DOHH2 (cell line): ENCODE results near the gene WARS2.
"Not testable (repeated sequence)": the region's sequence is repeated elsewhere in the genome, so short reads cannot be mapped to it uniquely, and the experiment has no call there.

ENCODE experiments used
- H3F3A ChIP-seq: fragments of 200-600 bp; sonication (generic), shearing (Covaris generic); 2 replicates; pipeline ENCODE4 v1.6.0; 2016; ENCODE audit warnings: antibody characterized with exemption, mild to moderate bottlenecking; ENCODE audit not compliant: control insufficient read depth, insufficient read depth
- H3K27ac ChIP-seq: fragments of 200-600 bp; sonication (generic); 2 replicates; pipeline ENCODE4 v1.5.1; 2014; ENCODE audit warnings: low read depth, mild to moderate bottlenecking, low read length, moderate library complexity
- H3K27me3 ChIP-seq: fragments of 200-600 bp; sonication (generic); 2 replicates; pipeline ENCODE4 v1.6.1; 2014; ENCODE audit warnings: mild to moderate bottlenecking, low read length, mixed read lengths; ENCODE audit not compliant: control insufficient read depth
- H3K36me3 ChIP-seq: fragments of 200-600 bp; sonication (generic); 2 replicates; pipeline ENCODE4 v1.6.1; 2014; ENCODE audit warnings: mild to moderate bottlenecking, low read length, moderate library complexity, mixed read lengths; ENCODE audit not compliant: control insufficient read depth
- H3K4me1 ChIP-seq: fragments of 200-600 bp; sonication (generic); 2 replicates; pipeline ENCODE4 v1.6.1; 2014; ENCODE audit warnings: mild to moderate bottlenecking, low read length, mixed read lengths; ENCODE audit not compliant: control insufficient read depth
- H3K4me2 ChIP-seq: fragments of 200-600 bp; sonication (generic); 2 replicates; pipeline ENCODE4 v1.6.0; 2014; ENCODE audit warnings: mild to moderate bottlenecking, low read length, moderate library complexity
- H3K4me3 ChIP-seq: fragments of 200-600 bp; sonication (generic); 2 replicates; pipeline ENCODE4 v1.5.1; 2014; ENCODE audit warnings: mild to moderate bottlenecking, low read length, mixed read lengths
- H3K79me2 ChIP-seq: fragments of 200-600 bp; sonication (generic); 2 replicates; pipeline ENCODE4 v1.6.1; 2014; ENCODE audit warnings: mild to moderate bottlenecking, low read length, mixed read lengths; ENCODE audit not compliant: control insufficient read depth
- H3K9me2 ChIP-seq: fragments of 200-600 bp; sonication (generic); replicated peaks from 2 replicates; pipeline ENCODE4 v1.6.1; 2014; ENCODE audit warnings: mild to moderate bottlenecking, low read length, mixed read lengths; ENCODE audit not compliant: control insufficient read depth
- H3K9me3 ChIP-seq: fragments of 200-600 bp; sonication (generic); 2 replicates; pipeline ENCODE4 v1.6.1; 2014; ENCODE audit warnings: antibody characterized with exemption, low read length, mixed read lengths; ENCODE audit not compliant: control insufficient read depth, insufficient read depth
- H4K20me1 ChIP-seq: fragments of 200-600 bp; sonication (generic); 2 replicates; pipeline ENCODE4 v1.6.0; 2014; ENCODE audit warnings: low read depth, mild to moderate bottlenecking, antibody characterized with exemption, low read length, moderate library complexity; ENCODE audit not compliant: control insufficient read depth, insufficient read depth
- EZH2phosphoT487 ChIP-seq: fragments of 200-600 bp; sonication (generic); IDR thresholded peaks from 2 replicates; pipeline ENCODE4 v1.6.1; 2017; ENCODE audit warnings: borderline replicate concordance, mild to moderate bottlenecking, antibody characterized with exemption, low read length, moderate library complexity, mixed read lengths
- TF ChIP-seq, protein P1 (sequence below): fragments of 200-600 bp; sonication (generic); IDR thresholded peaks from one replicate; pipeline ENCODE4 v1.5.1; 2014; ENCODE audit warnings: antibody characterized with exemption, mild to moderate bottlenecking, low read depth, low read length; ENCODE audit not compliant: poor library complexity, severe bottlenecking

WARS2 gene

DNA sequence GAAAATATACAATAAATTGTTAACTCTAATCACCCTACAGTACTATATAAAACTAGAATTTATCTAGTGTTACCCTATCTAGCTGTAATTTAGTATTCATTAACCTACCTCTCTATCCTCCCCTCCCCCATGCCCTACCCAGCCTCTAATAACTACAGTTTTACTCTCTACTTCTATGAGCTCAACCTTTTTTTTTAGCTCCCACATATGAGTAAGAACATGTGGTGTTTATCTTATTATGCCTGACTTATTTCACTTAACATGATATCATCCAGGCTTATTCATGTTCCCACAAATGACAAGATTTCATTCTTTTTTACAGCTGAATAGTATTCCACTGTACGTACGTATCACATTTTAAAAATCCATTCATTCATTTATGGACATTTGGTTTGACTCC lies 46.0 kb upstream of the WARS2 start:
- no peaks in the 10 kb centered on the region for H3F3A ChIP-seq
- H3K4me1 ChIP-seq: no peaks in the 10 kb centered on the region
- H3K4me2 ChIP-seq: no peak overlapping the region
- no peaks in the 10 kb centered on the region for H3K9me3 ChIP-seq
- no peaks in the 10 kb centered on the region for H3K27me3 ChIP-seq
- H3K27ac ChIP-seq: no peak overlapping the region
- no peaks in the 10 kb centered on the region for H3K79me2 ChIP-seq
- no peaks in the 10 kb centered on the region for H3K9me2 ChIP-seq
- no peaks in the 10 kb centered on the region for H4K20me1 ChIP-seq
- TF ChIP-seq, protein P1, sequence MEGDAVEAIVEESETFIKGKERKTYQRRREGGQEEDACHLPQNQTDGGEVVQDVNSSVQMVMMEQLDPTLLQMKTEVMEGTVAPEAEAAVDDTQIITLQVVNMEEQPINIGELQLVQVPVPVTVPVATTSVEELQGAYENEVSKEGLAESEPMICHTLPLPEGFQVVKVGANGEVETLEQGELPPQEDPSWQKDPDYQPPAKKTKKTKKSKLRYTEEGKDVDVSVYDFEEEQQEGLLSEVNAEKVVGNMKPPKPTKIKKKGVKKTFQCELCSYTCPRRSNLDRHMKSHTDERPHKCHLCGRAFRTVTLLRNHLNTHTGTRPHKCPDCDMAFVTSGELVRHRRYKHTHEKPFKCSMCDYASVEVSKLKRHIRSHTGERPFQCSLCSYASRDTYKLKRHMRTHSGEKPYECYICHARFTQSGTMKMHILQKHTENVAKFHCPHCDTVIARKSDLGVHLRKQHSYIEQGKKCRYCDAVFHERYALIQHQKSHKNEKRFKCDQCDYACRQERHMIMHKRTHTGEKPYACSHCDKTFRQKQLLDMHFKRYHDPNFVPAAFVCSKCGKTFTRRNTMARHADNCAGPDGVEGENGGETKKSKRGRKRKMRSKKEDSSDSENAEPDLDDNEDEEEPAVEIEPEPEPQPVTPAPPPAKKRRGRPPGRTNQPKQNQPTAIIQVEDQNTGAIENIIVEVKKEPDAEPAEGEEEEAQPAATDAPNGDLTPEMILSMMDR: no peak
- no peak for TF ChIP-seq EZH2phosphoT487
- no peak overlapping the region for H3K4me3 ChIP-seq
- no peaks in the 10 kb centered on the region for H3K36me3 ChIP-seq

DNA sequence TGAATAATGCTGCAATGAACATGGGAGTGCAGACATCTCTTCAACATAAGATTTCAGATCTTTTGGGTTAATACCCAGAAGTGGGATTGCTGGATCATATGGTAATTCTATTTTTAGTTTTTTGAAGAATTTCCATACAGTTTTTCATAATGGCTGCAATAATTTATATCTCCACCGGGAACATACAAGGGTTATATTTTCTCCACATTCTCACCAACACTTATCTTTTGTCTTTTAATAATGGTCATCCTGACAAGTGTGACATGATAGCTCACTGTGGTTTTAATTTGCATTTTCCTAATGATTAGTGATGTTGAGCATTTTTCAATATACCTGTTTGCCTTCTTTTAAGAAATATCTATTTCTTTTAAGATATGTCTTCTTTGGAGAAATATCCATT lies 44.5 kb upstream of the WARS2 start:
- no peaks in the 10 kb centered on the region for H3K9me3 ChIP-seq

DNA sequence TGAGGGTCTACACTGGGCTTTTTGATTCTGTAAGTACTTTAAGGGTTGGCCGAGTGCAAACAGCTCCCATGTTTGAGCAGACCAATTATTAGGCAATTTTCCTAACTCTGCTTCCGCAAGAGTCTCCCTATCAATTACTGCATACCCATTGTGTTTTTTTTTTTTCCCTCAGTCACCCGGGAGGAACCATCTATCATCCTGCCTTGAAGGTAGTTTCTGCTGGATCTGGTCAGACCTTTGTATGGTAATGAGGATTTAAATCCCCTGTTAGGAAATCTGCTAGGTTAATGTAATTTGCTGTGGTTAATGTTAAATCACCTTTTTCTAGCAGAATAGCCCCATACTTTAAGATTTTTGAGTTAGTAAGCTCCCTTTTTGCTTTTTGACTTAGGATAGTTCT lies 40.8 kb upstream of the WARS2 start:
- no peaks in the 10 kb centered on the region for H3K9me2 ChIP-seq
- H3K36me3 ChIP-seq: no peaks in the 10 kb centered on the region
- TF ChIP-seq EZH2phosphoT487: no peak
- TF ChIP-seq, protein P1: no peak
- H3K27ac ChIP-seq: no peak overlapping the region
- no peaks in the 10 kb centered on the region for H3K4me1 ChIP-seq
- no peak overlapping the region for H3K4me2 ChIP-seq
- no peaks in the 10 kb centered on the region for H3K27me3 ChIP-seq
- H4K20me1 ChIP-seq: no peaks in the 10 kb centered on the region
- no peak overlapping the region for H3K4me3 ChIP-seq
- no peaks in the 10 kb centered on the region for H3K9me3 ChIP-seq
- H3F3A ChIP-seq: no peaks in the 10 kb centered on the region
- H3K79me2 ChIP-seq: no peaks in the 10 kb centered on the region

More for the DNA sequence above, 44.5 kb upstream of the WARS2 start:
- Histone ChIP-seq H3F3A (no peaks in the 10 kb centered on the region), H3K79me2 (no peaks in the 10 kb centered on the region), H3K4me2 (no peak overlapping the region), H3K4me3 (no peak overlapping the region), H3K27ac (no peak overlapping the region), H3K9me2 (no peaks in the 10 kb centered on the region), H3K36me3 (no peaks in the 10 kb centered on the region), H3K27me3 (no peaks in the 10 kb centered on the region), H3K4me1 (no peaks in the 10 kb centered on the region), H4K20me1 (no peaks in the 10 kb centered on the region)
- TF ChIP-seq, protein P1: no peak
- TF ChIP-seq EZH2phosphoT487: no peak

DNA sequence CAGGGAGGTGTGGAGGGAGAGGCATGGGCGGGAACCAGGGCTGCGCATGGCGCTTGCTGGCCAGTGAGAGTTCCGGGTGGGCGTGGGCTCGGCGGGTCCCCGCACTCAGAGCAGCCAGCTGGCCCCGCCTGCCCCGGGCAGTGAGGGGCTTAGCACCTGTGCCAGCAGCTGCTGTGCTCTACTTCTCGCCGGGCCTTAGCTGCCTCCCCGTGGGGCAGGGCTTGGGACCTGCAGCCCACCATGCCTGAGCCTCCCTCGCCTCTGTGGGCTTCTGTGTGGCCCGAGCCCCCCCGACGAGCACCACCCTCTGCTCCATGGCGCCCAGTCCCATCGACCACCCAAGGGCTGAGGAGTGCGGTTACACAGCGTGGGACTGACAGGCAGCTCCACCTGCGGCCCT lies 38.6 kb upstream of the WARS2 start:
- TF ChIP-seq, protein P1: no peak
- TF ChIP-seq EZH2phosphoT487: no peak
- Histone ChIP-seq H3K4me1 (no peaks in the 10 kb centered on the region), H3K36me3 (no peaks in the 10 kb centered on the region), H3K4me2 (no peak overlapping the region), H3K27me3 (no peaks in the 10 kb centered on the region), H3K9me2 (no peaks in the 10 kb centered on the region), H4K20me1 (no peaks in the 10 kb centered on the region), H3F3A (no peaks in the 10 kb centered on the region), H3K9me3 (no peaks in the 10 kb centered on the region), H3K79me2 (no peaks in the 10 kb centered on the region), H3K4me3 (no peak overlapping the region), H3K27ac (no peak overlapping the region)

DNA sequence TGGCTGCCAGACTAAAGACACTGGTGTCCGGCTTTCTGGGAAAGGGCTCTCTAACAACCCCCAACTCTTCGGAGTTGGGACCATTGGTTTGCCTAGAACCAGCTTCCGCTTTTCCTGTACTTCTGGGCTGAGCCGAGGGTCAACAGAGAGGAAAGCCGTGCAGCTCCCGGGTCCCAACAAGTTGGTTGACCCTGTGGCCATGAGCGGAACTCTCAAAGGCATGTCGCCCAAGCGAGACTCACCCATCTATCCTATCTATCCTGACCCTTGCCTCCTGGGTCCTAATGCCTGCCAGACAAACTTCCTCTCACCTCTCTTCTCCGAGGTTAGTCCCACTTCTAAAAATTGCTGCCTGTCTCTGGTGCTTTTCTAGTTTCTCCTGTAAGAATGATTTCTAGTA lies 32.5 kb upstream of the WARS2 start:
- not testable (repeated sequence) for H3K4me1 ChIP-seq, H3K79me2 ChIP-seq, H3K27me3 ChIP-seq, H3K36me3 ChIP-seq, H4K20me1 ChIP-seq, H3K9me3 ChIP-seq, H3K27ac ChIP-seq, H3F3A ChIP-seq, H3K4me3 ChIP-seq, H3K9me2 ChIP-seq, H3K4me2 ChIP-seq
